HepG2 (cell line): ENCODE results near the gene TCFL5. TPM values are rescaled to one million over a fixed set of nuclear protein-coding genes. Genes with fewer than 3 reads are reported as not detected.

Source experiments
- ARNTL ChIP-seq: sonication (generic); formaldehyde crosslinking; IDR thresholded peaks from 2 replicates; pipeline ENCODE4 v1.4.0; 2020; ENCODE audit warnings: mild to moderate bottlenecking, missing genetic modification reagents
- CCAR2 ChIP-seq: fragments of 200-400 bp; formaldehyde crosslinking; optimal IDR thresholded peaks from 2 replicates; pipeline ENCODE3; 2018; ENCODE audit warnings: low read depth, mild to moderate bottlenecking, low read length, moderate library complexity
- DNMT1 ChIP-seq: sonication (generic); formaldehyde crosslinking; IDR thresholded peaks from 2 replicates; pipeline ENCODE4 v1.5.1; 2020; ENCODE audit warnings: mild to moderate bottlenecking, missing genetic modification reagents
- FIP1L1 ChIP-seq: fragments of 200-400 bp; formaldehyde crosslinking; IDR thresholded peaks from 2 replicates; pipeline ENCODE4 v1.6.1; 2018; ENCODE audit warnings: low read depth, mild to moderate bottlenecking, low read length, moderate library complexity, borderline replicate concordance; ENCODE audit not compliant: insufficient read depth
- MTF2 ChIP-seq: sonication (generic); formaldehyde crosslinking; IDR thresholded peaks from 2 replicates; pipeline ENCODE4 v1.5.0; 2020; ENCODE audit warnings: missing genetic modification reagents, borderline replicate concordance
- RAD51 ChIP-seq: fragments of 450-650 bp; IDR thresholded peaks from 2 replicates; pipeline ENCODE4 v1.6.1; 2016; ENCODE audit warnings: borderline replicate concordance
- RXRB ChIP-seq: IDR thresholded peaks from 2 replicates; pipeline ENCODE4 v1.6.1; 2016; ENCODE audit warnings: borderline replicate concordance, missing genetic modification reagents, missing compliant biosample characterization
- ZBTB3 ChIP-seq: sonication (generic); formaldehyde crosslinking; IDR thresholded peaks from 2 replicates; pipeline ENCODE4 v1.4.0; 2020; ENCODE audit warnings: low read depth, mild to moderate bottlenecking, moderate library complexity, missing genetic modification reagents, borderline replicate concordance
- ZFP90 ChIP-seq: sonication (generic); formaldehyde crosslinking; IDR thresholded peaks from 2 replicates; pipeline ENCODE4 v1.8.0; 2022; ENCODE audit warnings: missing genetic modification reagents, mild to moderate bottlenecking, inconsistent platforms, borderline replicate concordance
- polyA plus RNA-seq, 8 experiments: library from polyadenylated mRNA; depleted of rRNA in 3 of 8; stranded (reverse) in 7 of 8; unstranded in 1 of 8; fragments of >200 nt; fragmentation: Illumina TruSeq in 4 of 8; extraction: Trizol in 4 of 8; gene quantifications; 2 replicates each; pipeline versions ENCODE4 v1.2.1 to v1.2.3, GENCODE V29; 2011 to 2016; ENCODE audit warnings: low read depth in 4 of 8, missing spikeins in 1 of 8, mixed read lengths in 1 of 8; ENCODE audit not compliant: insufficient read depth in 1 of 8
- total RNA-seq, 5 experiments: library from RNA; depleted of rRNA; stranded (reverse); fragments of >200 nt; fragmentation: Illumina TruSeq; extraction: Trizol; gene quantifications; 2 replicates each; pipeline ENCODE4 v1.2.3, GENCODE V29; 2016; ENCODE audit warnings: low read depth in 1 of 5
- TF ChIP-seq, protein P1 (sequence below): sonication (generic); formaldehyde crosslinking; IDR thresholded peaks from 2 replicates; pipeline ENCODE4 v1.5.1; 2020; ENCODE audit warnings: missing genetic modification reagents, mild to moderate bottlenecking, borderline replicate concordance
- TF ChIP-seq, protein P2 (sequence below): sonication (generic); formaldehyde crosslinking; IDR thresholded peaks from 2 replicates; pipeline ENCODE4 v1.4.0; 2020; ENCODE audit warnings: mild to moderate bottlenecking, missing genetic modification reagents
- TF ChIP-seq, protein P3 (sequence below): sonication (generic); formaldehyde crosslinking; IDR thresholded peaks from 2 replicates; pipeline ENCODE4 v1.9.0; 2021; ENCODE audit warnings: missing genetic modification reagents, borderline replicate concordance
- TF ChIP-seq, protein P4 (sequence below): sonication (generic); formaldehyde crosslinking; IDR thresholded peaks from 2 replicates; pipeline ENCODE4 v1.4.0; 2020; ENCODE audit warnings: missing genetic modification reagents
- TF ChIP-seq, protein P5 (sequence below): sonication (generic); formaldehyde crosslinking; IDR thresholded peaks from 2 replicates; pipeline ENCODE4 v1.4.0; 2020; ENCODE audit warnings: mild to moderate bottlenecking, missing genetic modification reagents
- TF ChIP-seq, protein P6 (sequence below): sonication (generic); formaldehyde crosslinking; IDR thresholded peaks from 2 replicates; pipeline ENCODE4 v1.5.1; 2020; ENCODE audit warnings: mild to moderate bottlenecking, moderate library complexity, missing genetic modification reagents

TCFL5 gene
- total and polyA plus RNA-seq, 2 of the 13 experiments (the other 11 are each of a cell fraction or from before 2014, with no cell fraction given): 14.8 to 20.0 TPM

DNA sequence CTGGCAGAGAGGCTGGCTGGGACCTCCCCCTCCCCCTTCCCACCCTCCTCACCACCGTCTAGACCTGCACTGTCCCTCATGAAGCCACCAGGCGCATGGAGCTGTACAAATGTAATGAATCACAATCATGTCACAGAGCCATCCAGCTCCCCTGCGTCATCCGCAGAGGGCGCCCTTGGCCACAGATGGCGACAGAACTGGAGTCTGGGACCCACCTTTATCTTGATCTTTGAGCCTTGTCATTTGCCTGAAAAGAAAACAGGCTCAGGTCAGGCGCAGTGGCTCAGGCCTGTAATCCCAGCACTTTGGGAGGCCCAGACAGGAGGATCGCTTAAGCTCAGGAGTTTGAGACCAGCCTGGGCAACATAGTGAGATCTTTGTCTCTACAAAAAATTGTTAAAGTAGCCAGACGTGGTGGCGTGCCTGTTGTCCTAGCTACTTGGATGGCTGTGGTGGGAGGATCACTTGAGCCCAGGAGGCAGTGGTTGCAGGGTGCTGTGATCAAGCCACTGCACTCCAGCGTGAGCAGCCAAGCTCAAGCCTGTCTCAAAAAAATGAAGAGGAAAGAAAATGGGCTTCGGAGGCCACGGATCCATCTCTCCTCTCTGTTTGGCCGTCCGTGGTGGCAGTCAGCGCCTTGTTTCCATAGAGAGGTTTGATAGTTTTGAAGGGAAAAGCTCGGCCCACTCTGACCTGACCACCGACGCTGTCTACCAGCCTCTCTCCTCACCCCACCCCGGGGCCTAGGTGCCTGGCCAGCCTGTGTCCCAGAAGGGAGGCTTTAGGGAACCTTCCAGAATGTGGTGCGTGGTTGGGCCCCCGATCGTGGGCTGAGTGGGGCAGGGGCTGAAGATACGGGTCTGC lies 38.6 kb downstream of the TCFL5 start (continued):
- TF ChIP-seq, protein P1, sequence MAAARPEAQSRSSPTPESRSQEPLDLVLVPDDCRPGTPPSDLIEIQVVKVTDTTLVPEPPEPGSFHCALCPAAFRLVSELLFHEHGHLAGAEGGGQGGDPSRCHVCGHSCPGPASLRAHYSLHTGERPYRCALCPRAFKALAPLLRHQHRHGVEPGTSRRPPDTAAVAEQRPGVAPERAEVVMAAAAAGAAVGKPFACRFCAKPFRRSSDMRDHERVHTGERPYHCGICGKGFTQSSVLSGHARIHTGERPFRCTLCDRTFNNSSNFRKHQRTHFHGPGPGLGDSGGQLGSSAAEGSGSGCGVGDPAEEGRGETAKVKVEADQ (CRISPR knock-in tag): no peak
- TF ChIP-seq, protein P2, sequence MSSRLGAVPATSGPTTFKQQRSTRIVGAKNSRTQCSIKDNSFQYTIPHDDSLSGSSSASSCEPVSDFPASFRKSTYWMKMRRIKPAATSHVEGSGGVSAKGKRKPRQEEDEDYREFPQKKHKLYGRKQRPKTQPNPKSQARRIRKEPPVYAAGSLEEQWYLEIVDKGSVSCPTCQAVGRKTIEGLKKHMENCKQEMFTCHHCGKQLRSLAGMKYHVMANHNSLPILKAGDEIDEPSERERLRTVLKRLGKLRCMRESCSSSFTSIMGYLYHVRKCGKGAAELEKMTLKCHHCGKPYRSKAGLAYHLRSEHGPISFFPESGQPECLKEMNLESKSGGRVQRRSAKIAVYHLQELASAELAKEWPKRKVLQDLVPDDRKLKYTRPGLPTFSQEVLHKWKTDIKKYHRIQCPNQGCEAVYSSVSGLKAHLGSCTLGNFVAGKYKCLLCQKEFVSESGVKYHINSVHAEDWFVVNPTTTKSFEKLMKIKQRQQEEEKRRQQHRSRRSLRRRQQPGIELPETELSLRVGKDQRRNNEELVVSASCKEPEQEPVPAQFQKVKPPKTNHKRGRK (CRISPR knock-in tag): no peak
- TF ChIP-seq RAD51: no peak
- TF ChIP-seq, protein P3, sequence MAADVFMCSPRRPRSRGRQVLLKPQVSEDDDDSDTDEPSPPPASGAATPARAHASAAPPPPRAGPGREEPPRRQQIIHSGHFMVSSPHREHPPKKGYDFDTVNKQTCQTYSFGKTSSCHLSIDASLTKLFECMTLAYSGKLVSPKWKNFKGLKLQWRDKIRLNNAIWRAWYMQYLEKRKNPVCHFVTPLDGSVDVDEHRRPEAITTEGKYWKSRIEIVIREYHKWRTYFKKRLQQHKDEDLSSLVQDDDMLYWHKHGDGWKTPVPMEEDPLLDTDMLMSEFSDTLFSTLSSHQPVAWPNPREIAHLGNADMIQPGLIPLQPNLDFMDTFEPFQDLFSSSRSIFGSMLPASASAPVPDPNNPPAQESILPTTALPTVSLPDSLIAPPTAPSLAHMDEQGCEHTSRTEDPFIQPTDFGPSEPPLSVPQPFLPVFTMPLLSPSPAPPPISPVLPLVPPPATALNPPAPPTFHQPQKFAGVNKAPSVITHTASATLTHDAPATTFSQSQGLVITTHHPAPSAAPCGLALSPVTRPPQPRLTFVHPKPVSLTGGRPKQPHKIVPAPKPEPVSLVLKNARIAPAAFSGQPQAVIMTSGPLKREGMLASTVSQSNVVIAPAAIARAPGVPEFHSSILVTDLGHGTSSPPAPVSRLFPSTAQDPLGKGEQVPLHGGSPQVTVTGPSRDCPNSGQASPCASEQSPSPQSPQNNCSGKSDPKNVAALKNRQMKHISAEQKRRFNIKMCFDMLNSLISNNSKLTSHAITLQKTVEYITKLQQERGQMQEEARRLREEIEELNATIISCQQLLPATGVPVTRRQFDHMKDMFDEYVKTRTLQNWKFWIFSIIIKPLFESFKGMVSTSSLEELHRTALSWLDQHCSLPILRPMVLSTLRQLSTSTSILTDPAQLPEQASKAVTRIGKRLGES: peak; percentile 32; the same call in 1 of the 2 replicates
- TF ChIP-seq DNMT1 (CRISPR knock-in tag): peak; percentile 92
- TF ChIP-seq ARNTL (CRISPR knock-in tag): peak; percentile 74
- peak; percentile 59; the same call in 1 of the 2 replicates for TF ChIP-seq ZBTB3 (CRISPR knock-in tag)
- TF ChIP-seq RXRB (CRISPR knock-in tag): peak; percentile 91
- no peak; the same call in 1 of the 2 replicates for TF ChIP-seq MTF2 (CRISPR knock-in tag)
- TF ChIP-seq FIP1L1: no peak
- no peak for TF ChIP-seq CCAR2
- TF ChIP-seq, protein P4, sequence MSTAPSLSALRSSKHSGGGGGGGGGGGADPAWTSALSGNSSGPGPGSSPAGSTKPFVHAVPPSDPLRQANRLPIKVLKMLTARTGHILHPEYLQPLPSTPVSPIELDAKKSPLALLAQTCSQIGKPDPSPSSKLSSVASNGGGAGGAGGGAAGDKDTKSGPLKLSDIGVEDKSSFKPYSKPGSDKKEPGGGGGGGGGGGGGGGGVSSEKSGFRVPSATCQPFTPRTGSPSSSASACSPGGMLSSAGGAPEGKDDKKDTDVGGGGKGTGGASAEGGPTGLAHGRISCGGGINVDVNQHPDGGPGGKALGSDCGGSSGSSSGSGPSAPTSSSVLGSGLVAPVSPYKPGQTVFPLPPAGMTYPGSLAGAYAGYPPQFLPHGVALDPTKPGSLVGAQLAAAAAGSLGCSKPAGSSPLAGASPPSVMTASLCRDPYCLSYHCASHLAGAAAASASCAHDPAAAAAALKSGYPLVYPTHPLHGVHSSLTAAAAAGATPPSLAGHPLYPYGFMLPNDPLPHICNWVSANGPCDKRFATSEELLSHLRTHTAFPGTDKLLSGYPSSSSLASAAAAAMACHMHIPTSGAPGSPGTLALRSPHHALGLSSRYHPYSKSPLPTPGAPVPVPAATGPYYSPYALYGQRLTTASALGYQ (CRISPR knock-in tag): no peak
- TF ChIP-seq, protein P5, sequence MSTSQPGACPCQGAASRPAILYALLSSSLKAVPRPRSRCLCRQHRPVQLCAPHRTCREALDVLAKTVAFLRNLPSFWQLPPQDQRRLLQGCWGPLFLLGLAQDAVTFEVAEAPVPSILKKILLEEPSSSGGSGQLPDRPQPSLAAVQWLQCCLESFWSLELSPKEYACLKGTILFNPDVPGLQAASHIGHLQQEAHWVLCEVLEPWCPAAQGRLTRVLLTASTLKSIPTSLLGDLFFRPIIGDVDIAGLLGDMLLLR (CRISPR knock-in tag): 0 out of 2 replicates have a peak, but pooled peaks have one; percentile 62
- TF ChIP-seq, protein P6, sequence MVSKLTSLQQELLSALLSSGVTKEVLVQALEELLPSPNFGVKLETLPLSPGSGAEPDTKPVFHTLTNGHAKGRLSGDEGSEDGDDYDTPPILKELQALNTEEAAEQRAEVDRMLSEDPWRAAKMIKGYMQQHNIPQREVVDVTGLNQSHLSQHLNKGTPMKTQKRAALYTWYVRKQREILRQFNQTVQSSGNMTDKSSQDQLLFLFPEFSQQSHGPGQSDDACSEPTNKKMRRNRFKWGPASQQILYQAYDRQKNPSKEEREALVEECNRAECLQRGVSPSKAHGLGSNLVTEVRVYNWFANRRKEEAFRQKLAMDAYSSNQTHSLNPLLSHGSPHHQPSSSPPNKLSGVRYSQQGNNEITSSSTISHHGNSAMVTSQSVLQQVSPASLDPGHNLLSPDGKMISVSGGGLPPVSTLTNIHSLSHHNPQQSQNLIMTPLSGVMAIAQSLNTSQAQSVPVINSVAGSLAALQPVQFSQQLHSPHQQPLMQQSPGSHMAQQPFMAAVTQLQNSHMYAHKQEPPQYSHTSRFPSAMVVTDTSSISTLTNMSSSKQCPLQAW (CRISPR knock-in tag): peak; percentile 94
- peak; percentile 90 for TF ChIP-seq ZFP90 (CRISPR knock-in tag)
